Colon (tissue), 2 donors: ENCODE results near the gene STAC2.
"Not testable (repeated sequence)": the region's sequence is repeated elsewhere in the genome, so short reads cannot be mapped to it uniquely, and the experiment has no call there.

ENCODE experiments used
- FAIRE-seq: peaks from 2 replicates; lab custom pipeline; 2012; peaks lifted over from hg19 to GRCh38; lab: Jason Lieb, UNC
- donor health status: control.
- donor health status: control.

STAC2 gene

GRCh38 chr17:39225308-39225958, at the start of gene STAC2:
STAC2 (minus strand) TSS chr17:39225945; CDS start chr17:39225502, 443 bp downstream.
- FAIRE-seq, result no peak

- no peak for FAIRE-seq
These were observed 45.8 kb upstream of the STAC2 start for GRCh38 chr17:39271546-39271945.

- FAIRE-seq, result no peak
These were observed 45.2 kb upstream of the STAC2 start for GRCh38 chr17:39270923-39271322.

GRCh38 chr17:39264119-39264518, 38.4 kb upstream of the STAC2 start:
- no peak for FAIRE-seq

- FAIRE-seq, result no peak
These were observed 35.5 kb upstream of the STAC2 start for GRCh38 chr17:39261286-39261685.

GRCh38 chr17:39252788-39253460, 27.2 kb upstream of the STAC2 start:
- FAIRE-seq, result no peak

- FAIRE-seq, result no peak
These were observed 26.3 kb upstream of the STAC2 start for GRCh38 chr17:39251997-39252396.

- not testable (repeated sequence) for FAIRE-seq
These were observed 24.3 kb upstream of the STAC2 start for GRCh38 chr17:39250076-39250475.

- no peak for FAIRE-seq
These were observed 20.5 kb upstream of the STAC2 start for GRCh38 chr17:39246274-39246673.

GRCh38 chr17:39244600-39245570, 19.1 kb upstream of the STAC2 start:
- FAIRE-seq, result no peak

- no peak for FAIRE-seq
These were observed 18.4 kb upstream of the STAC2 start for GRCh38 chr17:39244016-39244599.

- FAIRE-seq, result no peak
These were observed 17.4 kb upstream of the STAC2 start for GRCh38 chr17:39243155-39243554.

- no peak for FAIRE-seq
These were observed 14.9 kb upstream of the STAC2 start for GRCh38 chr17:39240631-39241030.

GRCh38 chr17:39239640-39240314, 14.0 kb upstream of the STAC2 start:
- no peak for FAIRE-seq

- FAIRE-seq, result no peak
These were observed 12.7 kb upstream of the STAC2 start for GRCh38 chr17:39238311-39238972.

- FAIRE-seq, result no peak
These were observed 11.8 kb upstream of the STAC2 start for GRCh38 chr17:39237586-39237985.

- FAIRE-seq, result no peak
These were observed 11.3 kb upstream of the STAC2 start for GRCh38 chr17:39236981-39237441.

- FAIRE-seq, result no peak
These were observed 10.7 kb upstream of the STAC2 start for GRCh38 chr17:39236450-39236927.

GRCh38 chr17:39235555-39236449, 10.1 kb upstream of the STAC2 start:
- no peak for FAIRE-seq
